IMR-90 (cell line): ENCODE data around the gene PUDP. TPM values are rescaled to one million over a fixed set of nuclear protein-coding genes. Genes with fewer than 3 reads are reported as not detected.

ENCODE experiments used
- ATAC-seq: fragments of 200-7000 bp; cut with Tn5 transposase; 2 replicates; pipeline ENCODE4 v1.9.1; 2020; ENCODE audit warnings: low read depth, mild to moderate bottlenecking, moderate library complexity
- BruUV-seq: library from RNA; stranded (reverse); fragments of 400-500 nt; replicated peaks from 2 replicates; lab custom pipeline; 2021; lab: Mats Ljungman, UMichigan
- CTCF ChIA-PET: fragments of 300-600 bp; formaldehyde crosslinking; extraction: SDS; loops from one replicate; lab custom pipeline; 2021; ENCODE audit warnings: antibody characterized with exemption; lab: Yijun Ruan, JAX
- POLR2A ChIA-PET: fragments of 300-600 bp; sonication (Branson Sonifier 250); formaldehyde crosslinking; loops from one replicate; lab custom pipeline; 2022; ENCODE audit warnings: antibody characterized with exemption; ENCODE audit not compliant: unreplicated experiment; lab: Charles Lee
- DNase-seq: peaks from one replicate; pipeline ENCODE4 v3.0.0; 2013
- H2AFZ ChIP-seq: replicated peaks from 2 replicates; pipeline ENCODE3; 2013; ENCODE audit warnings: low read length, mild to moderate bottlenecking; ENCODE audit not compliant: poor library complexity
- H2AK5ac ChIP-seq: 2 replicates; pipeline ENCODE4 v1.6.1; 2013; ENCODE audit warnings: low read depth, low read length, inconsistent platforms
- H2AK9ac ChIP-seq: replicated peaks from 2 replicates; pipeline ENCODE3; 2013; ENCODE audit warnings: mild to moderate bottlenecking, low read depth, low read length, moderate library complexity; ENCODE audit not compliant: poor library complexity
- H2BK120ac ChIP-seq: 2 replicates; pipeline ENCODE4 v1.6.1; 2013; ENCODE audit warnings: low read depth, low read length, inconsistent platforms
- H2BK15ac ChIP-seq: 3 replicates; pipeline ENCODE4 v1.6.1; 2013; ENCODE audit warnings: low read depth, low read length, inconsistent platforms
- H2BK20ac ChIP-seq: 2 replicates; pipeline ENCODE4 v1.6.1; 2013; ENCODE audit warnings: low read depth, mild to moderate bottlenecking, inconsistent platforms, low read length, moderate library complexity
- H2BK5ac ChIP-seq: 2 replicates; pipeline ENCODE4 v1.6.1; 2013; ENCODE audit warnings: mild to moderate bottlenecking, low read depth, low read length, inconsistent platforms; ENCODE audit not compliant: poor library complexity, severe bottlenecking
- H3K14ac ChIP-seq: replicated peaks from 2 replicates; pipeline ENCODE4 v1.6.1; 2013; ENCODE audit warnings: low read depth, low read length, inconsistent platforms
- H3K18ac ChIP-seq: 2 replicates; pipeline ENCODE4 v1.6.1; 2013; ENCODE audit warnings: low read depth, low read length, control low read depth
- H3K23ac ChIP-seq: 2 replicates; pipeline ENCODE4 v1.6.1; 2013; ENCODE audit warnings: low read depth, low read length, inconsistent platforms
- H3K27ac ChIP-seq: 2 replicates; pipeline ENCODE4 v1.5.1; 2013; ENCODE audit warnings: mild to moderate bottlenecking, control low read depth, low read length; ENCODE audit not compliant: insufficient read depth
- H3K27me3 ChIP-seq: 2 replicates; pipeline ENCODE4 v1.6.1; 2013; ENCODE audit warnings: low read length; ENCODE audit not compliant: control insufficient read depth, insufficient read depth
- H3K36me3 ChIP-seq: 2 replicates; pipeline ENCODE4 v1.6.1; 2013; ENCODE audit warnings: low read length, mixed read lengths; ENCODE audit not compliant: control insufficient read depth, insufficient read depth
- H3K4ac ChIP-seq: 2 replicates; pipeline ENCODE4 v1.6.1; 2013; ENCODE audit warnings: low read depth, low read length, inconsistent platforms
- H3K4me1 ChIP-seq: 2 replicates; pipeline ENCODE4 v1.6.1; 2013; ENCODE audit warnings: low read length, mixed read lengths; ENCODE audit not compliant: control insufficient read depth, insufficient read depth
- H3K4me2 ChIP-seq: 2 replicates; pipeline ENCODE4 v1.6.1; 2013; ENCODE audit warnings: low read depth, mild to moderate bottlenecking, control low read depth, low read length, moderate library complexity
- H3K4me3 ChIP-seq: 2 replicates; pipeline ENCODE4 v1.5.1; 2013; ENCODE audit warnings: low read depth, mild to moderate bottlenecking, control low read depth, low read length, moderate library complexity; ENCODE audit not compliant: insufficient read depth
- H3K56ac ChIP-seq: 2 replicates; pipeline ENCODE4 v1.6.1; 2013; ENCODE audit warnings: low read length, inconsistent platforms; ENCODE audit not compliant: insufficient read depth; ENCODE audit errors: extremely low read depth
- H3K79me1 ChIP-seq, 2 experiments: 2 replicates each; pipeline ENCODE4 v1.6.1; 2013; ENCODE audit warnings: low read length in 2 of 2, inconsistent platforms in 1 of 2, low read depth in 1 of 2
- H3K9ac ChIP-seq: 2 replicates; pipeline ENCODE4 v1.6.1; 2013; ENCODE audit warnings: low read depth, low read length, control low read depth
- H3K9me1 ChIP-seq: 2 replicates; pipeline ENCODE4 v1.6.1; 2013; ENCODE audit warnings: low read length, inconsistent platforms; ENCODE audit not compliant: insufficient read depth
- H3K9me3 ChIP-seq: 2 replicates; pipeline ENCODE4 v1.6.1; 2013; ENCODE audit warnings: low read length; ENCODE audit not compliant: control insufficient read depth, insufficient read depth
- H4K20me1 ChIP-seq: 2 replicates; pipeline ENCODE4 v1.6.1; 2013; ENCODE audit warnings: low read length, inconsistent platforms; ENCODE audit not compliant: insufficient read depth
- H4K5ac ChIP-seq: 2 replicates; pipeline ENCODE4 v1.6.1; 2013; ENCODE audit warnings: mild to moderate bottlenecking, low read depth, low read length, control low read depth
- H4K8ac ChIP-seq, 2 experiments: 2 replicates each; pipeline ENCODE4 v1.6.1; 2013; ENCODE audit warnings: low read depth in 2 of 2, low read length in 2 of 2, control low read depth in 1 of 2, inconsistent platforms in 1 of 2
- H4K91ac ChIP-seq: 2 replicates; pipeline ENCODE4 v1.6.1; 2013; ENCODE audit warnings: low read depth, low read length, inconsistent platforms; ENCODE audit not compliant: insufficient read depth
- BHLHE40 ChIP-seq: fragments of 150-350 bp; IDR thresholded peaks from 2 replicates; pipeline ENCODE4 v1.6.1; 2016; ENCODE audit warnings: mild to moderate bottlenecking, low read depth, low read length
- CEBPB ChIP-seq: IDR thresholded peaks from 2 replicates; pipeline ENCODE4 v1.6.1; 2012; ENCODE audit warnings: low read depth, low read length, improper control_type of control experiment
- CHD1 ChIP-seq: IDR thresholded peaks from 2 replicates; pipeline ENCODE4 v1.6.1; 2012; ENCODE audit warnings: low read depth, low read length, improper control_type of control experiment
- FOS ChIP-seq: fragments of 150-350 bp; IDR thresholded peaks from 2 replicates; pipeline ENCODE4 v1.6.1; 2016; ENCODE audit warnings: low read depth, low read length
- MAZ ChIP-seq: IDR thresholded peaks from 2 replicates; pipeline ENCODE4 v1.6.1; 2012; ENCODE audit warnings: low read depth, mild to moderate bottlenecking, low read length, improper control_type of control experiment, moderate library complexity, borderline replicate concordance
- MXI1 ChIP-seq: IDR thresholded peaks from 2 replicates; pipeline ENCODE4 v1.6.1; 2012; ENCODE audit warnings: low read depth, mild to moderate bottlenecking, low read length, moderate library complexity, borderline replicate concordance
- NFE2L2 ChIP-seq: fragments of 150-350 bp; IDR thresholded peaks from 2 replicates; pipeline ENCODE4 v1.6.1; 2016; ENCODE audit warnings: low read depth, mild to moderate bottlenecking, low read length
- RAD21 ChIP-seq: IDR thresholded peaks from 2 replicates; pipeline ENCODE4 v1.6.1; 2012; ENCODE audit warnings: low read length, improper control_type of control experiment
- RCOR1 ChIP-seq: IDR thresholded peaks from 2 replicates; pipeline ENCODE4 v1.6.1; 2012; ENCODE audit warnings: mild to moderate bottlenecking, low read length, improper control_type of control experiment; ENCODE audit not compliant: insufficient replicate concordance
- SMC3 ChIP-seq: fragments of 150-350 bp; IDR thresholded peaks from 2 replicates; pipeline ENCODE4 v1.6.1; 2016; ENCODE audit warnings: low read depth, mild to moderate bottlenecking, antibody characterized with exemption, low read length, moderate library complexity
- WGBS, 2 experiments: methylation state at CpG; one replicate each; pipeline versions ENCODE4 v1.1.5 to v1.1.7; 2013; ENCODE audit warnings: missing lambda C conversion rate in 2 of 2; ENCODE audit not compliant: insufficient read length in 1 of 2; ENCODE audit errors: extremely low coverage in 2 of 2; 5-methylcytosine and 5-hydroxymethylcytosine counted together
- dilution Hi-C: fragments of 300-500 bp; cut with HindIII; formaldehyde crosslinking; loops from one replicate; pipeline ENCODE4 v1.14.3; 2018; ENCODE audit warnings: low sequenced_read_pairs; ENCODE audit not compliant: unreplicated experiment
- in situ Hi-C: fragments of 300-500 bp; cut with MboI; formaldehyde crosslinking; loops from 3 replicates; pipeline ENCODE4 v1.14.3; 2019; ENCODE audit warnings: low sequenced_read_pairs, inconsistent platforms, mixed read lengths
- intact Hi-C: fragments of 100-400 bp; cut with micrococcal nuclease; formaldehyde crosslinking; loops from 2 replicates; pipeline ENCODE4 v1.10.0; 2022
- polyA plus RNA-seq, 3 experiments: library from polyadenylated mRNA; depleted of rRNA; stranded (reverse); fragments of >200 nt; gene quantifications; 2 replicates each; pipeline ENCODE4 v1.2.3, GENCODE V29; 2012; ENCODE audit warnings: low replicate concordance in 1 of 3
- total RNA-seq: library from RNA; depleted of rRNA; stranded (reverse); fragments of >200 nt; gene quantifications from 2 replicates; pipeline ENCODE4 v1.2.3, GENCODE V29; 2012
- TF ChIP-seq, protein P1 (sequence below): fragments of 150-350 bp; IDR thresholded peaks from 2 replicates; pipeline ENCODE4 v1.6.1; 2016; ENCODE audit warnings: low read depth, mild to moderate bottlenecking, low read length, moderate library complexity, borderline replicate concordance
- TF ChIP-seq, protein P2 (sequence below): fragments of 150-350 bp; IDR thresholded peaks from 2 replicates; pipeline ENCODE4 v1.6.1; 2017; ENCODE audit warnings: mild to moderate bottlenecking, antibody characterized with exemption, low read length, low read depth

Gene PUDP
- total and polyA plus RNA-seq, 2 of the 4 experiments (the other 2 are of a cell fraction) = 22.2 to 28.6 TPM

DNA sequence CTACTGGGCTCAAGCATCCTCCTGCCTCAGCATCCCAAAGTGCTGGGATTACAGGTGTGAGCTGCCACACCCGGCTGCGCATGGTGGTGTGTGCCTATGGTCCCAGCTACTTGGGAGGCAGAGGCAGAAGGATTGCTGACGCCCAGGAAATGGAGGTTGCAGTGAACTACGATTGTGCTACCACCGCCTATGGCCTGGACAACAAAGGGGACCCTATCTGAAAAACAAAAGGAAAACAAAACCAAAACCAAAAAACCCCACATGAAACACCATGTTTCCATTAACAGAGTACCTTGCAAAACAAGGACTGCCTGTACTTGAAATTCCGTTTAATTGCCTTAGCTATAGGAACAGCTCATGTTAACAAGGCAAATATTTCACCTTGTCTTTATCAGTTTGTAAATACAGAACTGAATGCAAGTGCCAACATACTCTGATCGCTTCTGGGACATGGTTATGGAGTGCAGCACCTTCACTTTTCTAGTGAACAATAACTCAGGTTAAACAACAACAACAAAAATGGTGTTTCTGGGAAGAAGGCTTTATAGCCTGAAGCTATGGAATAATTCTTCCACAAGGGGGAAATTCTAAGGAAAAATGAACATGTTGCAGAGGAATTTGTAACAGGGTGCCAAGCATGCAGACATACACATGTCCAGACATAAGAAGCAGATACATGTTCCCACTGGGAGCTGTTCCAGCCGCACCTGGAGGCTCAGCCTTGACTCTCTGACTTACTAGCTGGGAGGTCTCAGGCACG, 73.6 kb downstream of the PUDP start (continued):
- no peak for TF ChIP-seq FOS

DNA sequence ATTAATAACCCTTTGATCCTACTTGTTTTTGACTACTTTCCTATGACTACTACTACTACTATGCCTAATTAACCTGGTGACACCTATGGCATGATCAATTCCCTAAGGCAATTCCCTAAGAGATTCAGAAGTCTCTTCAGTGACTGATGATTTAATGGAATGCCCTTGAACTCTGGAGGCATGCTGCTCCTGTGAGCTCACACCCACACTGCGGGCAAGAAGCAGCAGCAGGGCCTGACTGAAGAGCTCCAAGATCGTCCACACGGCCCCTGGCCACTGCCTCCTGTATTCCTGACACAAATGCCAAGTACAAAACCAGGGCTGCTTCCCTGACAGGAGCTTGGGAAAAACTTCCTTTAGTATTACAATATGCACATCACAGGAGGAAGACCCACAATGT, 74.6 kb downstream of the PUDP start:
- ATAC-seq (no peak; the same call in 1 of the 2 replicates), DNase-seq (no peak)
- no peak overlapping the region for H3K18ac ChIP-seq
- peaks cover 8% of the 10 kb centered on the region for H4K20me1 ChIP-seq
- dilution Hi-C loops (no loop called here), in situ Hi-C loops (no loop called here), intact Hi-C loops (loop anchor here (10.0 kb wide), 1 partner anchor 851 kb away; the partner anchor contains the start of gene PNPLA4)
- H2AFZ ChIP-seq = no peak overlapping the region
- no peaks in the 10 kb centered on the region for H3K4me1 ChIP-seq
- H3K27ac ChIP-seq = no peak overlapping the region
- BruUV-seq = no TSS peak
- no peak overlapping the region for H2BK5ac ChIP-seq
- no peak overlapping the region for H3K14ac ChIP-seq
- H3K4ac ChIP-seq = no peak overlapping the region
- peaks cover 5% of the 10 kb centered on the region; the same call in 1 of the 2 replicates for H3K9me1 ChIP-seq
- H3K9ac ChIP-seq = no peak overlapping the region
- H3K56ac ChIP-seq = no peak overlapping the region
- WGBS, 2 experiments = no CpG with 5 or more reads among the region's 3 CpGs
- H2BK20ac ChIP-seq = no peak overlapping the region
- H2BK15ac ChIP-seq = no peak overlapping the region
- H2AK9ac ChIP-seq = no peak overlapping the region
- no peak overlapping the region for H4K5ac ChIP-seq
- H4K91ac ChIP-seq = no peak overlapping the region
- H3K23ac ChIP-seq = no peak overlapping the region
- no peak overlapping the region for H3K4me3 ChIP-seq
- no peak overlapping the region for H2AK5ac ChIP-seq
- CTCF ChIA-PET = no interaction called here
- no peak overlapping the region for H3K4me2 ChIP-seq
- no peak overlapping the region for H2BK120ac ChIP-seq
- H3K79me1 ChIP-seq = peaks cover 4 to 6% of the 10 kb centered on the region in 2 experiments; a peak in 2 of 4 replicates
- H3K9me3 ChIP-seq = no peaks in the 10 kb centered on the region
- no peaks in the 10 kb centered on the region for H3K27me3 ChIP-seq
- POLR2A ChIA-PET = no interaction called here
- H3K36me3 ChIP-seq = peaks cover 10% of the 10 kb centered on the region
- TF ChIP-seq BHLHE40 = no peak
- no peak for TF ChIP-seq CEBPB
- TF ChIP-seq MXI1 = no peak
- TF ChIP-seq SMC3 = no peak
- TF ChIP-seq NFE2L2 = no peak
- no peak for TF ChIP-seq FOS
- TF ChIP-seq MAZ = no peak
- no peak for TF ChIP-seq RAD21
- TF ChIP-seq CHD1 = no peak
- no peak for TF ChIP-seq RCOR1
- TF ChIP-seq, protein P1, sequence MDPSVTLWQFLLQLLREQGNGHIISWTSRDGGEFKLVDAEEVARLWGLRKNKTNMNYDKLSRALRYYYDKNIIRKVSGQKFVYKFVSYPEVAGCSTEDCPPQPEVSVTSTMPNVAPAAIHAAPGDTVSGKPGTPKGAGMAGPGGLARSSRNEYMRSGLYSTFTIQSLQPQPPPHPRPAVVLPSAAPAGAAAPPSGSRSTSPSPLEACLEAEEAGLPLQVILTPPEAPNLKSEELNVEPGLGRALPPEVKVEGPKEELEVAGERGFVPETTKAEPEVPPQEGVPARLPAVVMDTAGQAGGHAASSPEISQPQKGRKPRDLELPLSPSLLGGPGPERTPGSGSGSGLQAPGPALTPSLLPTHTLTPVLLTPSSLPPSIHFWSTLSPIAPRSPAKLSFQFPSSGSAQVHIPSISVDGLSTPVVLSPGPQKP = no peak
- TF ChIP-seq, protein P2, sequence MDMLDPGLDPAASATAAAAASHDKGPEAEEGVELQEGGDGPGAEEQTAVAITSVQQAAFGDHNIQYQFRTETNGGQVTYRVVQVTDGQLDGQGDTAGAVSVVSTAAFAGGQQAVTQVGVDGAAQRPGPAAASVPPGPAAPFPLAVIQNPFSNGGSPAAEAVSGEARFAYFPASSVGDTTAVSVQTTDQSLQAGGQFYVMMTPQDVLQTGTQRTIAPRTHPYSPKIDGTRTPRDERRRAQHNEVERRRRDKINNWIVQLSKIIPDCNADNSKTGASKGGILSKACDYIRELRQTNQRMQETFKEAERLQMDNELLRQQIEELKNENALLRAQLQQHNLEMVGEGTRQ = no peak
- H4K8ac ChIP-seq = no peak overlapping the region
